DOHH2 (cell line): Measurements from ENCODE around the gene HOXB6.

ENCODE experiments used
- H3F3A ChIP-seq: fragments of 200-600 bp; sonication (generic), shearing (Covaris generic); 2 replicates; pipeline ENCODE4 v1.6.0; 2016; ENCODE audit warnings: antibody characterized with exemption, mild to moderate bottlenecking; ENCODE audit not compliant: control insufficient read depth, insufficient read depth
- H3K27ac ChIP-seq: fragments of 200-600 bp; sonication (generic); 2 replicates; pipeline ENCODE4 v1.5.1; 2014; ENCODE audit warnings: low read depth, mild to moderate bottlenecking, low read length, moderate library complexity
- H3K27me3 ChIP-seq: fragments of 200-600 bp; sonication (generic); 2 replicates; pipeline ENCODE4 v1.6.1; 2014; ENCODE audit warnings: mild to moderate bottlenecking, low read length, mixed read lengths; ENCODE audit not compliant: control insufficient read depth
- H3K36me3 ChIP-seq: fragments of 200-600 bp; sonication (generic); 2 replicates; pipeline ENCODE4 v1.6.1; 2014; ENCODE audit warnings: mild to moderate bottlenecking, low read length, moderate library complexity, mixed read lengths; ENCODE audit not compliant: control insufficient read depth
- H3K4me1 ChIP-seq: fragments of 200-600 bp; sonication (generic); 2 replicates; pipeline ENCODE4 v1.6.1; 2014; ENCODE audit warnings: mild to moderate bottlenecking, low read length, mixed read lengths; ENCODE audit not compliant: control insufficient read depth
- H3K4me2 ChIP-seq: fragments of 200-600 bp; sonication (generic); 2 replicates; pipeline ENCODE4 v1.6.0; 2014; ENCODE audit warnings: mild to moderate bottlenecking, low read length, moderate library complexity
- H3K4me3 ChIP-seq: fragments of 200-600 bp; sonication (generic); 2 replicates; pipeline ENCODE4 v1.5.1; 2014; ENCODE audit warnings: mild to moderate bottlenecking, low read length, mixed read lengths
- H3K79me2 ChIP-seq: fragments of 200-600 bp; sonication (generic); 2 replicates; pipeline ENCODE4 v1.6.1; 2014; ENCODE audit warnings: mild to moderate bottlenecking, low read length, mixed read lengths; ENCODE audit not compliant: control insufficient read depth
- H3K9me2 ChIP-seq: fragments of 200-600 bp; sonication (generic); replicated peaks from 2 replicates; pipeline ENCODE4 v1.6.1; 2014; ENCODE audit warnings: mild to moderate bottlenecking, low read length, mixed read lengths; ENCODE audit not compliant: control insufficient read depth
- H3K9me3 ChIP-seq: fragments of 200-600 bp; sonication (generic); 2 replicates; pipeline ENCODE4 v1.6.1; 2014; ENCODE audit warnings: antibody characterized with exemption, low read length, mixed read lengths; ENCODE audit not compliant: control insufficient read depth, insufficient read depth
- H4K20me1 ChIP-seq: fragments of 200-600 bp; sonication (generic); 2 replicates; pipeline ENCODE4 v1.6.0; 2014; ENCODE audit warnings: low read depth, mild to moderate bottlenecking, antibody characterized with exemption, low read length, moderate library complexity; ENCODE audit not compliant: control insufficient read depth, insufficient read depth
- CTCF ChIP-seq: fragments of 200-600 bp; sonication (generic); IDR thresholded peaks from one replicate; pipeline ENCODE4 v1.5.1; 2014; ENCODE audit warnings: antibody characterized with exemption, mild to moderate bottlenecking, low read depth, low read length; ENCODE audit not compliant: poor library complexity, severe bottlenecking
- EZH2phosphoT487 ChIP-seq: fragments of 200-600 bp; sonication (generic); IDR thresholded peaks from 2 replicates; pipeline ENCODE4 v1.6.1; 2017; ENCODE audit warnings: borderline replicate concordance, mild to moderate bottlenecking, antibody characterized with exemption, low read length, moderate library complexity, mixed read lengths

The HOXB6 gene

GRCh38 chr17:48597528-48597777 is 7.3 kb downstream of the HOXB6 start:
- H3K4me1 ChIP-seq = peaks cover 4% of the 10 kb centered on the region; the same call in 1 of the 2 replicates
- no peak overlapping the region for H3K27ac ChIP-seq
- no peaks in the 10 kb centered on the region for H3K36me3 ChIP-seq
- no peaks in the 10 kb centered on the region for H3F3A ChIP-seq
- no peaks in the 10 kb centered on the region for H3K9me3 ChIP-seq
- H3K4me2 ChIP-seq = peak overlapping the region; percentile 44
- no peaks in the 10 kb centered on the region for H3K9me2 ChIP-seq
- TF ChIP-seq EZH2phosphoT487 (no peak), CTCF (no peak)
- 0 out of 2 replicates have a peak overlapping the region, but pooled peaks have one; percentile 20 for H3K4me3 ChIP-seq
- H3K79me2 ChIP-seq = no peaks in the 10 kb centered on the region
- H3K27me3 ChIP-seq = peaks cover 82% of the 10 kb centered on the region
- H4K20me1 ChIP-seq = peaks cover 3% of the 10 kb centered on the region; the same call in 1 of the 2 replicates

- Histone ChIP-seq H3K4me1 (peaks cover 4% of the 10 kb centered on the region; the same call in 1 of the 2 replicates), H3F3A (no peaks in the 10 kb centered on the region), H3K9me2 (no peaks in the 10 kb centered on the region), H3K4me2 (peak overlapping the region; percentile 44), H3K4me3 (0 out of 2 replicates have a peak overlapping the region, but pooled peaks have one; percentile 20), H3K27ac (no peak overlapping the region), H3K36me3 (no peaks in the 10 kb centered on the region), H3K27me3 (peaks cover 78% of the 10 kb centered on the region), H3K79me2 (no peaks in the 10 kb centered on the region), H3K9me3 (no peaks in the 10 kb centered on the region), H4K20me1 (peaks cover 3% of the 10 kb centered on the region; the same call in 1 of the 2 replicates)
- TF ChIP-seq EZH2phosphoT487 = no peak
- TF ChIP-seq CTCF = peak; percentile 3
These were observed 7.9 kb downstream of the HOXB6 start for GRCh38 chr17:48596735-48597527.

GRCh38 chr17:48596000-48596734 is 8.6 kb downstream of the HOXB6 start:
- Histone ChIP-seq H3K4me3 (no peak overlapping the region), H3K27me3 (peaks cover 75% of the 10 kb centered on the region)

More at GRCh38 chr17:48596000-48596734, 8.6 kb downstream of the HOXB6 start:
- no peak overlapping the region for H3K27ac ChIP-seq
- H4K20me1 ChIP-seq = peaks cover 3% of the 10 kb centered on the region; the same call in 1 of the 2 replicates
- no peaks in the 10 kb centered on the region for H3K9me3 ChIP-seq
- no peaks in the 10 kb centered on the region for H3K9me2 ChIP-seq
- peaks cover 4% of the 10 kb centered on the region; the same call in 1 of the 2 replicates for H3K4me1 ChIP-seq
- no peak overlapping the region for H3K4me2 ChIP-seq
- H3F3A ChIP-seq = no peaks in the 10 kb centered on the region
- no peaks in the 10 kb centered on the region for H3K36me3 ChIP-seq
- TF ChIP-seq CTCF = no peak
- 0 out of 2 replicates have a peak, but pooled peaks have one; percentile 73 for TF ChIP-seq EZH2phosphoT487
- no peaks in the 10 kb centered on the region for H3K79me2 ChIP-seq
